Fibroblast of lung (primary cell): ENCODE measurements around the gene DNAI2. TPM values are rescaled to one million over a fixed set of nuclear protein-coding genes. Genes with fewer than 3 reads are reported as not detected.

Experiments
- DNase-seq, 2 donors: peaks; one replicate each; pipeline versions ENCODE4 v3.0.0 to v3.0.0-alpha.2; 2010; ENCODE audit warnings: low read depth in 2 of 2
- H2AFZ ChIP-seq: 2 replicates; pipeline ENCODE4 v1.5.1; 2012; ENCODE audit warnings: low read length, control low read depth, inconsistent platforms
- H3K27ac ChIP-seq: 2 replicates; pipeline ENCODE4 v1.5.1; 2011; ENCODE audit warnings: low read length, control low read depth; ENCODE audit not compliant: insufficient read depth
- H3K27me3 ChIP-seq: 2 replicates; pipeline ENCODE4 v1.5.1; 2011; ENCODE audit warnings: mild to moderate bottlenecking, low read length; ENCODE audit not compliant: control insufficient read depth, insufficient read depth
- H3K36me3 ChIP-seq: 2 replicates; pipeline ENCODE4 v1.5.1; 2011; ENCODE audit warnings: low read length; ENCODE audit not compliant: control insufficient read depth, insufficient read depth
- H3K4me1 ChIP-seq: 2 replicates; pipeline ENCODE4 v1.5.1; 2011; ENCODE audit warnings: low read length; ENCODE audit not compliant: control insufficient read depth, insufficient read depth; ENCODE audit errors: extremely low read depth
- H3K4me2 ChIP-seq: 2 replicates; pipeline ENCODE4 v1.5.1; 2011; ENCODE audit warnings: low read length, control low read depth; ENCODE audit not compliant: insufficient read depth; ENCODE audit errors: extremely low read depth
- H3K4me3 ChIP-seq, 4 experiments: fragments of 200-600 bp in 1 of 4; sonication (generic) in 1 of 4; replicated peaks in 1 of 4; 2 replicates each; pipeline ENCODE4 v1.5.1; 2011 to 2016; ENCODE audit warnings: low read length in 4 of 4, low read depth in 3 of 4, mild to moderate bottlenecking in 3 of 4, control low read depth in 2 of 4, inconsistent platforms in 1 of 4, mixed read lengths in 1 of 4; ENCODE audit not compliant: insufficient read depth in 1 of 4; ENCODE audit errors: control extremely low read depth in 1 of 4
- H3K79me2 ChIP-seq: 2 replicates; pipeline ENCODE4 v1.5.1; 2012; ENCODE audit warnings: mild to moderate bottlenecking, low read length, inconsistent platforms; ENCODE audit not compliant: control insufficient read depth, insufficient read depth
- H3K9ac ChIP-seq: 2 replicates; pipeline ENCODE4 v1.5.1; 2011; ENCODE audit warnings: mild to moderate bottlenecking, low read length, control low read depth; ENCODE audit not compliant: insufficient read depth
- H3K9me3 ChIP-seq: 2 replicates; pipeline ENCODE4 v1.5.1; 2012; ENCODE audit warnings: low read depth, low read length; ENCODE audit not compliant: control insufficient read depth, insufficient read depth
- H4K20me1 ChIP-seq: 2 replicates; pipeline ENCODE4 v1.5.1; 2011; ENCODE audit warnings: low read length; ENCODE audit not compliant: control insufficient read depth, insufficient read depth; ENCODE audit errors: extremely low read depth
- EZH2 ChIP-seq: IDR thresholded peaks from 2 replicates; pipeline ENCODE4 v1.5.1; 2012; ENCODE audit warnings: low read length, control low read depth, mild to moderate bottlenecking; ENCODE audit errors: missing control alignments
- polyA plus RNA-seq, 2 donors: library from polyadenylated mRNA; depleted of rRNA in 1 of 2; stranded (reverse) in 1 of 2; unstranded in 1 of 2; fragments of >200 nt; gene quantifications; 2 replicates each; pipeline ENCODE4 v1.2.1, GENCODE V29; 2011 to 2012; ENCODE audit warnings: missing spikeins in 1 of 2
- total RNA-seq: library from RNA; depleted of rRNA; stranded (reverse); fragments of >200 nt; gene quantifications from 2 replicates; pipeline ENCODE4 v1.2.1, GENCODE V29; 2014
- TF ChIP-seq, protein P1 (sequence below), 2 donors: IDR thresholded peaks in 1 of 2; conservative IDR thresholded peaks in 1 of 2; 1 replicate in 1 of 2; 2 replicates in 1 of 2; pipeline ENCODE4 v1.5.1; 2011 to 2012; ENCODE audit warnings: low read length in 2 of 2, control low read depth in 1 of 2, inconsistent platforms in 1 of 2, low read depth in 1 of 2, mild to moderate bottlenecking in 1 of 2

Gene DNAI2
- total and polyA plus RNA-seq, 2 donors (not counting 1 experiment from before 2014, with no cell fraction given) = not detected

DNA sequence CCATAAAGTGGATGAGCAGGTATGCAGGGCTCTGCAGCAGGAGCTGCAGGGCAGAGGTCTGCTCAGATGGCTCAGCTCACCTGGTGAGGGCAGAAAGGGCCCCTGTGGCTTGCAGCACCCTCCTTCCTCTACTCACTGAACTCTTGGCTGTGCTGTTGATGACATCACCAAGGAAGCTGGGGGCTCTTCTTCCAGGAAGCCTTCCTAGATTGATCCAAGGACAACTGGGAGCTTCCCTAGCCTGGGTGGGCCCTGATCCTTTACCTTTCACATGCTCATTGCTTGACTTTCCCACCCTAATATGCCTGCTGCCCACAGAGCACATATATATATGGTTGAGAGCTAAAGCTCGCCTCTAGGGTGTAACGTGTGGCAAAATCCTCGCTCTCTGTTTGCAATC, 54.5 kb downstream of the DNAI2 start:
- DNase-seq = no peak
- Histone ChIP-seq H3K27me3 (no peaks in the 10 kb centered on the region), H3K79me2 (no peaks in the 10 kb centered on the region), H2AFZ (no peak overlapping the region), H3K9ac (no peak overlapping the region), H3K27ac (no peak overlapping the region), H3K36me3 (no peaks in the 10 kb centered on the region), H3K4me1 (no peaks in the 10 kb centered on the region), H3K4me2 (no peak overlapping the region), H3K9me3 (no peaks in the 10 kb centered on the region), H4K20me1 (no peaks in the 10 kb centered on the region), H3K4me3 (no peak overlapping the region)
- TF ChIP-seq, protein P1, sequence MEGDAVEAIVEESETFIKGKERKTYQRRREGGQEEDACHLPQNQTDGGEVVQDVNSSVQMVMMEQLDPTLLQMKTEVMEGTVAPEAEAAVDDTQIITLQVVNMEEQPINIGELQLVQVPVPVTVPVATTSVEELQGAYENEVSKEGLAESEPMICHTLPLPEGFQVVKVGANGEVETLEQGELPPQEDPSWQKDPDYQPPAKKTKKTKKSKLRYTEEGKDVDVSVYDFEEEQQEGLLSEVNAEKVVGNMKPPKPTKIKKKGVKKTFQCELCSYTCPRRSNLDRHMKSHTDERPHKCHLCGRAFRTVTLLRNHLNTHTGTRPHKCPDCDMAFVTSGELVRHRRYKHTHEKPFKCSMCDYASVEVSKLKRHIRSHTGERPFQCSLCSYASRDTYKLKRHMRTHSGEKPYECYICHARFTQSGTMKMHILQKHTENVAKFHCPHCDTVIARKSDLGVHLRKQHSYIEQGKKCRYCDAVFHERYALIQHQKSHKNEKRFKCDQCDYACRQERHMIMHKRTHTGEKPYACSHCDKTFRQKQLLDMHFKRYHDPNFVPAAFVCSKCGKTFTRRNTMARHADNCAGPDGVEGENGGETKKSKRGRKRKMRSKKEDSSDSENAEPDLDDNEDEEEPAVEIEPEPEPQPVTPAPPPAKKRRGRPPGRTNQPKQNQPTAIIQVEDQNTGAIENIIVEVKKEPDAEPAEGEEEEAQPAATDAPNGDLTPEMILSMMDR (conservative IDR thresholded peaks at IDR 0.05 in 1 of 2, IDR thresholded peaks at IDR 0.05 in 1 of 2; ENCODE audit: low read depth in 1 of 2, low read length in 2 of 2) = no peak
- TF ChIP-seq EZH2 = no peak

DNA sequence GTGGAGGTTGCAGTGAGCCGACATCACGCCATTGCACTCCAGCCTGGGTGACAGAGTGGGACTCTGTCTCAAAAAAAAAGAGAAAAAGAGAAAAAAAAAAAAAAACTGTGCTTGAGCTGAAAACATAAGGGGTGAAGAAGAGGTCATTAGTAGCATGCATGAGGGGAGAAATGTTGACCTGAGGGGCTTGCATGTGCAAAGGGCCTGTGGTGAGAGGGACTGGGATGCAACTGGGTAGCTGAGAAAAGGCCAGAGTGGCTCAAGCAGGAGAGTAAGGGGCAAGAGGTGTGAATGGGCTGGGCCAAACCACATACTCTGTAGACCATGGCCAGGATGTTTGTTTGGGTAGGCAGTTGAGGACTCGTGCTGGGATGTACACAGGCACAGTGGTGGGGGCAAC, 55.3 kb downstream of the DNAI2 start:
- Histone ChIP-seq H2AFZ (no peak overlapping the region), H3K9ac (no peak overlapping the region), H3K27me3 (no peaks in the 10 kb centered on the region), H3K36me3 (no peaks in the 10 kb centered on the region), H3K9me3 (no peaks in the 10 kb centered on the region), H3K4me2 (no peak overlapping the region), H4K20me1 (no peaks in the 10 kb centered on the region), H3K4me1 (no peaks in the 10 kb centered on the region), H3K27ac (no peak overlapping the region), H3K79me2 (no peaks in the 10 kb centered on the region), H3K4me3 (no peak overlapping the region)
- no peak for TF ChIP-seq EZH2
- TF ChIP-seq, protein P1 (conservative IDR thresholded peaks at IDR 0.05 in 1 of 2, IDR thresholded peaks at IDR 0.05 in 1 of 2; ENCODE audit: low read depth in 1 of 2, low read length in 2 of 2) = no peak
- DNase-seq = no peak

DNA sequence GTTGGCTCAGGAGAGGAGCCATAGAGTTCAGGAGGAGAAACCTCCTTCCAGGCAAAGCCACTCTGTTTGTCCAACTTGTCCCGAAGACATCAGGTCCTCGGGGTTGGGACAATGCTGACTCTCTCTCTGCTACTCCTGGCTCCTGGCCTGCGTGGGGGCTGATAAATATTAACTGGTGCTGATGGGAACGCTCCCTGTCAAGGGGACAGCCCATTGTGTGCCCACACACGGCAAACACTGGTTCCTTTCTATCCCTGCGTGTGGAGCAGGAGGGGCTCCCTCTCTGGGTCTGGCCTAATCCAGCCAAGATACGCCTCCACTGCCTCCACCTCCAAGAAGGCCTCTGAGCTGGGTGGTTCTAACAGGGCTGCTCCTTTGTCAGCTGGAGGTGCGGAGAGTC, 56.4 kb downstream of the DNAI2 start:
- Histone ChIP-seq H3K79me2 (no peaks in the 10 kb centered on the region), H3K36me3 (no peaks in the 10 kb centered on the region), H2AFZ (no peak overlapping the region), H4K20me1 (no peaks in the 10 kb centered on the region), H3K9ac (no peak overlapping the region), H3K27me3 (no peaks in the 10 kb centered on the region), H3K27ac (no peak overlapping the region), H3K4me3 (no peak overlapping the region), H3K4me2 (no peak overlapping the region), H3K4me1 (no peaks in the 10 kb centered on the region), H3K9me3 (no peaks in the 10 kb centered on the region)
- no peak for DNase-seq
- TF ChIP-seq EZH2 = no peak
- TF ChIP-seq, protein P1 (conservative IDR thresholded peaks at IDR 0.05 in 1 of 2, IDR thresholded peaks at IDR 0.05 in 1 of 2; ENCODE audit: low read depth in 1 of 2, low read length in 2 of 2) = no peak
